SK-N-MC (cell line): ENCODE measurements around the gene RAB18.
"Not testable (repeated sequence)": the region's sequence is repeated elsewhere in the genome, so short reads cannot be mapped to it uniquely, and the experiment has no call there.

Experiments
- DNase-seq: peaks from one replicate; pipeline ENCODE4 v3.0.0-alpha.2; 2011; ENCODE audit warnings: low read depth, low spot score
- H3K27ac ChIP-seq: fragments of 200-600 bp; sonication (generic); 2 replicates; pipeline ENCODE4 v1.5.1; 2016; ENCODE audit warnings: mixed run types
- H3K36me3 ChIP-seq: fragments of 200-600 bp; sonication (generic); 2 replicates; pipeline ENCODE4 v1.6.1; 2017; ENCODE audit warnings: antibody characterized with exemption, low read length, mixed read lengths; ENCODE audit not compliant: insufficient read depth
- H3K4me3 ChIP-seq: fragments of 200-600 bp; sonication (generic); 2 replicates; pipeline ENCODE4 v1.5.1; 2016
- H3K9ac ChIP-seq: fragments of 200-600 bp; sonication (generic); 2 replicates; pipeline ENCODE4 v1.8.0; 2017; ENCODE audit warnings: mixed run types, mixed read lengths; ENCODE audit not compliant: insufficient read length
- H3K9me3 ChIP-seq: fragments of 200-600 bp; sonication (generic); 2 replicates; pipeline ENCODE4 v1.6.1; 2017; ENCODE audit warnings: low read depth, mild to moderate bottlenecking, antibody characterized with exemption, low read length, moderate library complexity, mixed read lengths
- EZH2 ChIP-seq: fragments of 200-600 bp; sonication (generic); IDR thresholded peaks from one replicate; pipeline ENCODE4 v1.6.1; 2017; ENCODE audit warnings: antibody characterized with exemption
- FOXP2 ChIP-seq: optimal IDR thresholded peaks from 2 replicates; pipeline ENCODE3; 2011; ENCODE audit warnings: mild to moderate bottlenecking, moderate library complexity; ENCODE audit not compliant: insufficient read depth; ENCODE audit errors: extremely low read length, control extremely low read depth
- POLR2AphosphoS5 ChIP-seq: IDR thresholded peaks from 2 replicates; pipeline ENCODE4 v1.6.1; 2012; ENCODE audit warnings: mild to moderate bottlenecking, low read depth, low read length, borderline replicate concordance

RAB18 gene

GRCh38 chr10:27504007-27504807 lies at the start of gene RAB18:
TSS of gene RAB18 (plus strand) at chr10:27504304. CDS start at chr10:27504370, 66 bp downstream.
- H3K9me3 ChIP-seq, result no peaks in the 10 kb centered on the region
- TF ChIP-seq EZH2 (no peak), FOXP2 (no peak), POLR2AphosphoS5 (no peak; the same call in 1 of the 2 replicates)

GRCh38 chr10:27454837-27455236 lies 49.3 kb upstream of the RAB18 start:
- no peak overlapping the region for H3K4me3 ChIP-seq
- no peak overlapping the region for H3K27ac ChIP-seq
- no peaks in the 10 kb centered on the region for H3K36me3 ChIP-seq
- no peak overlapping the region for H3K9ac ChIP-seq
- no peak for DNase-seq
- no peaks in the 10 kb centered on the region for H3K9me3 ChIP-seq
- TF ChIP-seq EZH2 (no peak), POLR2AphosphoS5 (no peak), FOXP2 (no peak)

More at GRCh38 chr10:27504007-27504807, at the start of gene RAB18:
- Histone ChIP-seq H3K36me3 (no peaks in the 10 kb centered on the region), H3K27ac (peak within 1 kb of the TSS; percentile 68), H3K9ac (peak within 1 kb of the TSS; percentile 85), H3K4me3 (peak within 1 kb of the TSS; percentile 87)
- DNase-seq, result peak; percentile 76

GRCh38 chr10:27457261-27457945 lies 46.7 kb upstream of the RAB18 start:
- no peak for DNase-seq
- Histone ChIP-seq H3K9me3 (no peaks in the 10 kb centered on the region), H3K4me3 (no peak overlapping the region), H3K27ac (no peak overlapping the region), H3K36me3 (no peaks in the 10 kb centered on the region), H3K9ac (no peak overlapping the region)
- TF ChIP-seq EZH2, result no peak
- no peak for TF ChIP-seq POLR2AphosphoS5
- TF ChIP-seq FOXP2, result no peak

- Histone ChIP-seq H3K36me3 (no peaks in the 10 kb centered on the region), H3K4me3 (no peak overlapping the region), H3K9ac (no peak overlapping the region), H3K27ac (no peak overlapping the region), H3K9me3 (no peaks in the 10 kb centered on the region)
- DNase-seq, result no peak
- TF ChIP-seq POLR2AphosphoS5 (no peak), FOXP2 (no peak), EZH2 (no peak)
Measured at GRCh38 chr10:27457966-27458365, 46.1 kb upstream of the RAB18 start.

DNA sequence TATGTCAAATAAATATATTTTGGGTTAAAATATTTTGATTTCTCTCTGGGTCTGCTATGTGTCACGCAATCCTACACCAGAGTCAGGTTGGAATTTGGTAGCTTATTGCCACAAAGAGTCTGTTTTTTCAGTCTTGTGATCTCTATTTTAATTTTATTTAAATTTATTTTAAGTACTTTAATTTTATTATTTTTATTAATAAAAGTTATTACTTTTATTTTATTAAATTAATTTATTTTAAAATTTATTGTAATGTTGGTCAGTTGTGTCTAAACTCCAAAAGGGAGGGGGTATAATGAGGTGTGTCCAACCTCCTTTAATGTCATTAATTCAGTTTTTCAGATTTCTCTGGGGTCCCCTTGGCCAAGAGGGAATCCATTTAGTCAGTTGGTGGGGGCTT lies 42.8 kb upstream of the RAB18 start:
- no peak overlapping the region for H3K4me3 ChIP-seq
- no peak overlapping the region for H3K9ac ChIP-seq
- H3K9me3 ChIP-seq, result no peaks in the 10 kb centered on the region
- no peak for DNase-seq
- TF ChIP-seq EZH2 (no peak), POLR2AphosphoS5 (no peak), FOXP2 (no peak)
- no peak overlapping the region for H3K27ac ChIP-seq
- no peaks in the 10 kb centered on the region for H3K36me3 ChIP-seq

DNA sequence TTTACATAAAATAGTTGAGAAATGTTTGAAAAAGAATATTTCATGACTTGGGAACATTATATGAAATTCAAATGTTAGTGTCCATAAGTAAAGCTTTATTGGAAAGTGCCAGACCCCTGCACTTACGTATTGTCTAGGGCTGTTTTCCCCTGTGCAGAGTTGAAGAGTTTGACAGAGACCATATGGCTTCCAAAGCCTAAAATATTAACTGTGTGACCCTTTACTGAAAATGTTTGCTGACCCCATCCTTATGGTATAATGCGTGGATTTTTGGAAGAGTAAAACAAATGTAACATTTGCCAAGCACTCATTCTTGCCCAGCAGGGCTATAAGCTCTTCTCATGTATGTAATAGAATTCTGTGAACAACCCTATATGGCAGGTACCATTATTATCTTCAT lies 40.1 kb upstream of the RAB18 start:
- TF ChIP-seq POLR2AphosphoS5, result no peak
- no peak for TF ChIP-seq FOXP2
- DNase-seq, result no peak
- Histone ChIP-seq H3K9ac (no peak overlapping the region), H3K9me3 (no peaks in the 10 kb centered on the region), H3K4me3 (no peak overlapping the region), H3K36me3 (no peaks in the 10 kb centered on the region), H3K27ac (no peak overlapping the region)

DNA sequence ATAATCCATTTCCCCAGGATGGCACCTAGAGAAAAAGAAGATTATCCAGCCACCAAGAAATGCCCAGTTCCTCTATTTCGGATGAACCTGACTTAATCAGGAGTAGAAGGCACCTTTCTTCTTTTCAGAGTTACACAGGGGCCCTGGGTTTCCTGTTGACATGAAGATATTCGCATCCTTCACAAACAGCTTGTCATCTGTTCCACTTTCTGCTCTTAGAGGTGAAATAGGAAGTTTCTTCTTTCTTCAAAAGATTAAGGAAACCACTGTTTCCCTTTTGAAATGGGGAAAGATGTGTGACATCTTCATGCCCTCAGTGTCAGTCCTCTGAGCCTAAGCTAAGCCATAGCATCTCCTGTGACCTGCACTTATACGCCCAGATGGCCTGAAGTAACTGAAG lies 39.1 kb upstream of the RAB18 start:
- Histone ChIP-seq H3K9ac (no peak overlapping the region), H3K4me3 (no peak overlapping the region), H3K27ac (no peak overlapping the region), H3K9me3 (no peaks in the 10 kb centered on the region), H3K36me3 (no peaks in the 10 kb centered on the region)
- DNase-seq, result no peak
- TF ChIP-seq POLR2AphosphoS5 (no peak), FOXP2 (no peak), EZH2 (no peak)

- not testable (repeated sequence) for H3K36me3 ChIP-seq, H3K9ac ChIP-seq, H3K9me3 ChIP-seq, DNase-seq, H3K27ac ChIP-seq, H3K4me3 ChIP-seq
Measured at GRCh38 chr10:27465596-27465995, 38.5 kb upstream of the RAB18 start.
